Measurements from ENCODE around the gene SMARCAL1.

SMARCAL1 gene

DNA sequence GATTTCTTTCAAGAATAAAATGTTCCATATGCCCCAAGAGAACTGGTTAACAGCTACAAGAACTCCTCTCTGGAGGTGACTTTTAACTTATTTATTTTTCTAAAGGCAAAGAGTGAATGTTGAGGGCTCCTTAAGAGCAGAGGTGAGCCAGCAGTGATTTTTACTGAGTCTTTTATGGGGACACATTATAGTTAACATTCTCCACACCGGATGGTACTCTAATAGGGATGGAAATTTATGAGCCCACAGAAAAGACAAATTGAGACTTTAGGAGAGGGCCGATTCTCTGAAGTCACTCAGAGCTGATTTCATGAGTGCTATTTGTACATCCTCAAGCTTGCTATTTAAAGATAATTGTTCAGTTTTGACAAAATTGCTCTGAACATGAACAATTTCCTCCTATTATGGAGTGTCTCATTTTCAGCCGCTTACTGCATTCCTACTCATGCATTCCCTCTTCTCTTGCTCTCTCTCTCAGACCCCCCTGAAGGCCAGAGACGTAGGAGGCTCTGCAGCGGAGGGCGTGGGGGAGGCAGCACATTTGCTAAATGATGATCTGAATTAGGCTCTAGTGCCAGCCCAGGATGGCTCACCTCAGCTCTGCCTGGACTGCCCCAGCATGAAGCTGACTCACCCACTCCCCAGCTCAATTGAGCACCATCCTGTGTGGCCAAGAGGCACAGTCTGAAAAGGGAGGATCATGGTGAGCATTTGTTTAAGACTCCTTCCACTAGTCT, 80.5 kb downstream of the SMARCAL1 start:
- Histone ChIP-seq H3K9ac (ENCODE audit: low read length) (no peak overlapping the region), H3K27me3 (ENCODE audit: low read depth, low read length) (no peaks in the 10 kb centered on the region), H3K9me3 (ENCODE audit: insufficient read depth, low read length) (no peaks in the 10 kb centered on the region), H3K27ac (ENCODE audit: low read length) (no peak overlapping the region), H2AFZ (ENCODE audit: low read depth, low read length) (0 out of 2 replicates have a peak overlapping the region, but pooled peaks have one; percentile 69), H4K20me1 (ENCODE audit: insufficient read depth, low read length) (no peaks in the 10 kb centered on the region), H3K79me2 (ENCODE audit: low read length) (peaks cover 5% of the 10 kb centered on the region), H3K4me3 (ENCODE audit: low read length) (no peak overlapping the region), H3K36me3 (replicated peaks; ENCODE audit: low read depth, low read length) (no peaks in the 10 kb centered on the region), H3K4me1 (ENCODE audit: low read length) (peaks cover 28% of the 10 kb centered on the region), H3K4me2 (ENCODE audit: low read length) (no peak overlapping the region)
- TF ChIP-seq EZH2phosphoT487 (IDR thresholded peaks at IDR 0.05; ENCODE audit: low read depth): no peak
- TF ChIP-seq, protein P1, sequence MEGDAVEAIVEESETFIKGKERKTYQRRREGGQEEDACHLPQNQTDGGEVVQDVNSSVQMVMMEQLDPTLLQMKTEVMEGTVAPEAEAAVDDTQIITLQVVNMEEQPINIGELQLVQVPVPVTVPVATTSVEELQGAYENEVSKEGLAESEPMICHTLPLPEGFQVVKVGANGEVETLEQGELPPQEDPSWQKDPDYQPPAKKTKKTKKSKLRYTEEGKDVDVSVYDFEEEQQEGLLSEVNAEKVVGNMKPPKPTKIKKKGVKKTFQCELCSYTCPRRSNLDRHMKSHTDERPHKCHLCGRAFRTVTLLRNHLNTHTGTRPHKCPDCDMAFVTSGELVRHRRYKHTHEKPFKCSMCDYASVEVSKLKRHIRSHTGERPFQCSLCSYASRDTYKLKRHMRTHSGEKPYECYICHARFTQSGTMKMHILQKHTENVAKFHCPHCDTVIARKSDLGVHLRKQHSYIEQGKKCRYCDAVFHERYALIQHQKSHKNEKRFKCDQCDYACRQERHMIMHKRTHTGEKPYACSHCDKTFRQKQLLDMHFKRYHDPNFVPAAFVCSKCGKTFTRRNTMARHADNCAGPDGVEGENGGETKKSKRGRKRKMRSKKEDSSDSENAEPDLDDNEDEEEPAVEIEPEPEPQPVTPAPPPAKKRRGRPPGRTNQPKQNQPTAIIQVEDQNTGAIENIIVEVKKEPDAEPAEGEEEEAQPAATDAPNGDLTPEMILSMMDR (IDR thresholded peaks at IDR 0.05; ENCODE audit: low read depth, low read length): no peak

DNA sequence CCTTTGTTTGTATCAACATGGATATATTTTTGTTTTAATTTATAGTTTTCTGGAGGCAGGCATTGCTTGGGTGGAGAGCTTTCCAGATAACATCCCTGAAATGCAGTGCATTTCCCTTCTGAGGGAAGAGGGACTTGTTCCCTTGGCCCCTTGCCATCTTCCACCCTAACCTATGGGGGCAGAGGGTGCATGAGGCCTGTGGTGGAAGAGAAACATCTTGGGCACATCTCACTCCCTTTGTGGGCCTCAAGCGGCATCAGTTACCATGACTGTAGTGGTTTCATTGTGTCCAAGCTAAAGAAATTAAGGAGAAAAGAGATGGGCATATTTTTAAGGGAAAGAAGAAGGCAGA, 81.0 kb downstream of the SMARCAL1 start:
- no peaks in the 10 kb centered on the region for H3K27me3 ChIP-seq (ENCODE audit: low read depth, low read length)
- no peak overlapping the region for H3K4me2 ChIP-seq (ENCODE audit: low read length)
- no peak overlapping the region for H3K9ac ChIP-seq (ENCODE audit: low read length)
- H3K36me3 ChIP-seq (replicated peaks; ENCODE audit: low read depth, low read length): no peaks in the 10 kb centered on the region
- H3K4me1 ChIP-seq (ENCODE audit: low read length): peaks cover 29% of the 10 kb centered on the region
- no peak overlapping the region for H3K27ac ChIP-seq (ENCODE audit: low read length)
- no peak overlapping the region for H2AFZ ChIP-seq (ENCODE audit: low read depth, low read length)
- TF ChIP-seq, protein P1 (IDR thresholded peaks at IDR 0.05; ENCODE audit: low read depth, low read length): no peak
- TF ChIP-seq EZH2phosphoT487 (IDR thresholded peaks at IDR 0.05; ENCODE audit: low read depth): no peak
- H3K4me3 ChIP-seq (ENCODE audit: low read length): no peak overlapping the region
- peaks cover 11% of the 10 kb centered on the region for H3K79me2 ChIP-seq (ENCODE audit: low read length)
- no peaks in the 10 kb centered on the region for H4K20me1 ChIP-seq (ENCODE audit: insufficient read depth, low read length)
- no peaks in the 10 kb centered on the region for H3K9me3 ChIP-seq (ENCODE audit: insufficient read depth, low read length)

DNA sequence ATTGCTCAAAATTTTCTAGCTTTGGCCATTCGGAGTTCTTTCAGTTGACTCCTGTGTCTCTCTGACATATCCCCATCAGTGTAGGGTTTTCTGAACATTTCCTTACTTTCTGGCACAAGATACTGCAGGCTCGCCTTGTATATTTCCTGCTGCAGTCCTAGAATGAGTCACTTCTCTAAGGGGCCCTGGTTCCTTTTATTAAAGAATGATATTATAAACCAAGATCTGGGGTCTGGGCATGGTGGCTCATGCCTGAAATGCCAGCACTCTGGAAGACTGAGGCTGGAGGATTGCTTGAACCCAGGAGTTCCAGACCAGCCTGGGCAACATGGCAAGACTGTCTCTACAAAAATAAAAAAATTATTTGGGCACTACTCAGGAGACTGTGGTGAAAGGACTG, 83.4 kb downstream of the SMARCAL1 start:
- H3K4me2 ChIP-seq (ENCODE audit: low read length): peak overlapping the region; percentile 36
- no peak overlapping the region for H3K27ac ChIP-seq (ENCODE audit: low read length)
- H3K4me1 ChIP-seq (ENCODE audit: low read length): peaks cover 41% of the 10 kb centered on the region
- H2AFZ ChIP-seq (ENCODE audit: low read depth, low read length): no peak overlapping the region
- H3K9ac ChIP-seq (ENCODE audit: low read length): no peak overlapping the region
- H3K79me2 ChIP-seq (ENCODE audit: low read length): peaks cover 33% of the 10 kb centered on the region
- H4K20me1 ChIP-seq (ENCODE audit: insufficient read depth, low read length): peaks cover 13% of the 10 kb centered on the region
- no peak overlapping the region for H3K4me3 ChIP-seq (ENCODE audit: low read length)
- TF ChIP-seq, protein P1 (IDR thresholded peaks at IDR 0.05; ENCODE audit: low read depth, low read length): no peak
- TF ChIP-seq EZH2phosphoT487 (IDR thresholded peaks at IDR 0.05; ENCODE audit: low read depth): no peak
- H3K9me3 ChIP-seq (ENCODE audit: insufficient read depth, low read length): no peaks in the 10 kb centered on the region
- H3K27me3 ChIP-seq (ENCODE audit: low read depth, low read length): no peaks in the 10 kb centered on the region
- H3K36me3 ChIP-seq (replicated peaks; ENCODE audit: low read depth, low read length): peaks cover 18% of the 10 kb centered on the region

DNA sequence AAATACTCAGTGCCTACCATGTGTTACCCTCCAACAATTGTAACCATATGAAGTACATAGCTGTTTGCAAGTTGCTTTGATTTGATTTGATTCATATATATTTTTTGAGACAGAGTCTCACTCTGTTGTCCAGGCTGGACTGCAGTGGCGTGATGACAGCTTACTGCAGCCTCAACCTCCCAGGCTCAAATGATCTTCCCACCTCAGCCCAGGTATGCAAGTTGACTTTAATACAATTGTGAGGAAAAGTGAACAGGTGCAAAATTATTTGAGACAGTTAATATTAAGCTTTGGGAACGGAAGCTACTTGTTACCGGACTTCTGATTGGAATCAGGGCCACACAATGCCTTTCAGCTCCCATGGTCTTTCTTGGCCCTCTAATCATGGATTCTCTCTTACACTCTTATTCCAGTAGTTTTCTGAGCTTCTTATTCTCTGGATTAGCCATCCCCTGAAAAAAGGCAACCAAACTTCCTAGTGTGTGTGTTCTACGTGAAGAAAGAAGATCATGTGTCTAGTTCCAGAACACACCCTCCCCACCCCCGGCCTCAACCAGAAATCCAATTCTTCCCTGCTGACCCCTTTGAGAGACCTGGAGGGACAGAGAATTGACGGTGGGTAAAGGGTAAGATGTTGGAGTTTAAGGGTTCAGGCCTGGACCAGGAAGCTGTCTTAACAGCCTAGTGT, 85.2 kb downstream of the SMARCAL1 start:
- Histone ChIP-seq H3K27me3 (ENCODE audit: low read depth, low read length) (no peaks in the 10 kb centered on the region), H2AFZ (ENCODE audit: low read depth, low read length) (peak overlapping the region; percentile 39; the same call in 1 of the 2 replicates), H3K4me2 (ENCODE audit: low read length) (peak overlapping the region; percentile 95), H3K9me3 (ENCODE audit: insufficient read depth, low read length) (no peaks in the 10 kb centered on the region), H3K79me2 (ENCODE audit: low read length) (peaks cover 47% of the 10 kb centered on the region), H3K4me1 (ENCODE audit: low read length) (peaks cover 35% of the 10 kb centered on the region), H4K20me1 (ENCODE audit: insufficient read depth, low read length) (peaks cover 31% of the 10 kb centered on the region), H3K4me3 (ENCODE audit: low read length) (peak overlapping the region; percentile 94), H3K36me3 (replicated peaks; ENCODE audit: low read depth, low read length) (peaks cover 36% of the 10 kb centered on the region), H3K9ac (ENCODE audit: low read length) (peak overlapping the region; percentile 81), H3K27ac (ENCODE audit: low read length) (peak overlapping the region; percentile 31)
- TF ChIP-seq, protein P1 (IDR thresholded peaks at IDR 0.05; ENCODE audit: low read depth, low read length): no peak
- no peak for TF ChIP-seq EZH2phosphoT487 (IDR thresholded peaks at IDR 0.05; ENCODE audit: low read depth)
